ENCODE data around the gene ZNF165. TPM values are rescaled to one million over a fixed set of nuclear protein-coding genes. Genes with fewer than 3 reads are reported as not detected.

ZNF165 gene
- polyA plus RNA-seq, 1 donor from 2014 or later = 1.4 TPM

GRCh38 chr6:28124350-28124970 is 44.1 kb downstream of the ZNF165 start, which contains the start of gene ZSCAN16:
TSS of gene ZSCAN16 (plus strand) at chr6:28124609. CDS start at chr6:28125444, 835 bp downstream.
- Histone ChIP-seq H3K9me2 (ENCODE audit: insufficient read depth, low read length) (no peaks in the 10 kb centered on the region), H3K27ac (ENCODE audit: low read length) (peak within 1 kb of the TSS; percentile 71), H3K36me3 (ENCODE audit: insufficient read depth, low read length) (no peaks in the 10 kb centered on the region), H3K4me3 (ENCODE audit: low read length) (peak within 1 kb of the TSS; percentile 77), H3K27me3 (ENCODE audit: insufficient read depth, low read depth, low read length) (no peaks in the 10 kb centered on the region), H3K9ac (ENCODE audit: low read length) (peak within 1 kb of the TSS; percentile 78), H2AFZ (ENCODE audit: low read depth, low read length) (peak within 1 kb of the TSS; percentile 91), H3K4me2 (ENCODE audit: low read length) (peak within 1 kb of the TSS; percentile 89), H3K9me3 (ENCODE audit: low read length) (no peaks in the 10 kb centered on the region), H4K20me1 (ENCODE audit: insufficient read depth) (no peaks in the 10 kb centered on the region), H3F3A (ENCODE audit: insufficient read depth, low read length, poor library complexity, severe bottlenecking) (no peaks in the 10 kb centered on the region), H3K79me2 (replicated peaks; ENCODE audit: insufficient read depth, low read length) (peaks cover 61% of the 10 kb centered on the region)
- TF ChIP-seq RAD21 (conservative IDR thresholded peaks at IDR 0.05) = peak; percentile 31
- no peak for TF ChIP-seq CTCF (IDR thresholded peaks at IDR 0.05; ENCODE audit: poor library complexity, severe bottlenecking)
- TF ChIP-seq TAF1 (IDR thresholded peaks at IDR 0.05; ENCODE audit: low read depth) = peak; percentile 81
- peak; percentile 22 for TF ChIP-seq REST (IDR thresholded peaks at IDR 0.05; ENCODE audit: borderline replicate concordance)
- TF ChIP-seq POLR2AphosphoS5 (IDR thresholded peaks at IDR 0.05) = peak; percentile 81
- TF ChIP-seq EZH2 (IDR thresholded peaks at IDR 0.05; ENCODE audit: borderline replicate concordance, insufficient read depth, low read length, poor library complexity, severe bottlenecking) = no peak
- TF ChIP-seq EP300 (conservative IDR thresholded peaks at IDR 0.05; ENCODE audit: poor library complexity, severe bottlenecking) = peak; percentile 15
- peak; percentile 43 for TF ChIP-seq MXI1 (conservative IDR thresholded peaks at IDR 0.05; ENCODE audit: poor library complexity, severe bottlenecking)
- TF ChIP-seq SMC3 (conservative IDR thresholded peaks at IDR 0.05; ENCODE audit: poor library complexity) = no peak

- Histone ChIP-seq H3K36me3 (ENCODE audit: insufficient read depth, low read length) (peaks cover 3% of the 10 kb centered on the region), H3K4me2 (ENCODE audit: low read length) (peak overlapping the region; percentile 89), H2AFZ (ENCODE audit: low read depth, low read length) (peak overlapping the region; percentile 91), H3F3A (ENCODE audit: insufficient read depth, low read length, poor library complexity, severe bottlenecking) (no peaks in the 10 kb centered on the region), H3K9ac (ENCODE audit: low read length) (peak overlapping the region; percentile 78), H3K27me3 (ENCODE audit: insufficient read depth, low read depth, low read length) (no peaks in the 10 kb centered on the region), H3K4me3 (ENCODE audit: low read length) (peak overlapping the region; percentile 77), H3K9me2 (ENCODE audit: insufficient read depth, low read length) (no peaks in the 10 kb centered on the region), H3K9me3 (ENCODE audit: low read length) (no peaks in the 10 kb centered on the region), H4K20me1 (ENCODE audit: insufficient read depth) (no peaks in the 10 kb centered on the region), H3K79me2 (replicated peaks; ENCODE audit: insufficient read depth, low read length) (peaks cover 62% of the 10 kb centered on the region), H3K27ac (ENCODE audit: low read length) (peak overlapping the region; percentile 71)
- TF ChIP-seq SMC3 (conservative IDR thresholded peaks at IDR 0.05; ENCODE audit: poor library complexity) (no peak), TAF1 (IDR thresholded peaks at IDR 0.05; ENCODE audit: low read depth) (no peak)
Measured at GRCh38 chr6:28124971-28125353, 44.6 kb downstream of the ZNF165 start.
